ENCODE results near the gene PALM. TPM values are rescaled to one million over a fixed set of nuclear protein-coding genes. Genes with fewer than 3 reads are reported as not detected.
A peak's percentile ranks its signal among the peaks of the same experiment; 100 is the strongest.

Gene PALM
- total RNA-seq, 1 experiment from 2014 or later: 18.5 TPM

DNA sequence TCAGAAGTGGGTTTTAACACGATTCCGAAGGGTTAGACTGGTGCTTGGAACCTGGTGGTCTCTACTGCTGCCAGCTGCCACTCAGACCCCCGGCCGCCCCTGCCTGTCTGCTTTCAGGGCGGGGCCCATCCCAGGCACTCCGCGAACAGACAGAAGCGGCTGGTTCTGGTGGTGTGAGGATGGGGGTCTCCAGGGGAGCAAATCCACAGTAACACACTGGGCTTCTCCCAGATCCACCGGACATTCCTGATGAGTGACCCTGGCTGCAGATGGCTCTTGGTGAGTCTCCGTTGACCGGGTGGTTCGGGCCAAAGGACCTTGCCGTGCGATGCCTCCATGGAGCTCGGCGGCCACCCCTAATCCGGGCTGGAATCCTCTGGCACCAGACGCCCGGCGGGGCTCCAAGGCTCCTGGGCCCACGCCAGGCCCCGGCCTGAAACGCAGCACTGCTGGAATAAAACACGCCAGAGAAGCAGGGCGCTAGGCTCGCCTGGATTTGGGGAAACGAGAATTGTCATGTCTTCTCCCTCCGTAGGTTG, 86.4 kb downstream of the PALM start:
- Histone ChIP-seq H3T11ph (ENCODE audit: low read length) (no peak overlapping the region), H3K14ac (ENCODE audit: insufficient read depth, low read length) (no peak overlapping the region), H3K27me3 (ENCODE audit: insufficient read depth, low read length) (no peaks in the 10 kb centered on the region), H3K23ac (ENCODE audit: insufficient read length, low read depth, low read length) (no peak overlapping the region), H2BK120ac (ENCODE audit: low read depth, low read length, poor library complexity, severe bottlenecking) (no peak overlapping the region), H3K4ac (ENCODE audit: low read depth, low read length) (no peak overlapping the region), H3K79me2 (ENCODE audit: insufficient read depth, low read length) (peaks cover 20% of the 10 kb centered on the region), H3K56ac (ENCODE audit: insufficient read length, low read depth, low read length) (no peak overlapping the region), H3K23me2 (ENCODE audit: insufficient read length, low read depth, low read length, poor library complexity, severe bottlenecking) (peaks cover 9% of the 10 kb centered on the region), H2BK12ac (ENCODE audit: insufficient read length, low read depth, low read length) (no peak overlapping the region), H4K20me1 (ENCODE audit: control insufficient read depth, insufficient read depth, insufficient read length) (peaks cover 4% of the 10 kb centered on the region), H4K8ac (replicated peaks; ENCODE audit: insufficient read length, low read depth, low read length) (no peak overlapping the region), H3K4me1 (ENCODE audit: insufficient read depth, low read length) (no peaks in the 10 kb centered on the region; the same call in 1 of the 2 replicates), H2AFZ (ENCODE audit: low read length) (no peak overlapping the region), H3K4me2 (ENCODE audit: insufficient read depth, insufficient read length, low read length) (no peak overlapping the region), H4K5ac (ENCODE audit: insufficient read length, low read depth, low read length) (no peak overlapping the region), H3K9ac (ENCODE audit: extremely low read depth, insufficient read length, low read length) (no peak overlapping the region), H2BK5ac (ENCODE audit: insufficient read length, low read length) (no peak overlapping the region), H3K18ac (ENCODE audit: insufficient read length, low read depth, low read length) (no peak overlapping the region), H4K91ac (ENCODE audit: insufficient read length, low read depth, low read length) (no peak overlapping the region), H3K9me3 (ENCODE audit: control insufficient read depth, low read depth, low read length) (no peaks in the 10 kb centered on the region), H2BK20ac (ENCODE audit: low read depth, low read length, poor library complexity, severe bottlenecking) (no peak overlapping the region), H3K27ac (ENCODE audit: insufficient read length, low read depth, low read length) (no peak overlapping the region), H2AK5ac (ENCODE audit: insufficient read length, low read length) (no peak overlapping the region), H3K79me1 (ENCODE audit: insufficient read depth, low read depth, low read length, poor library complexity, severe bottlenecking) (no peaks in the 10 kb centered on the region), H2BK15ac (ENCODE audit: low read depth, low read length) (no peak overlapping the region)
- Mint-ChIP-seq H3K4me3 (no peak overlapping the region), H3K27ac (no peak overlapping the region), H3K36me3 (ENCODE audit: insufficient read depth in 1 of 3, low read depth in 3 of 3) (peaks cover 15 to 19% (median 19%) of the 10 kb centered on the region in 3 experiments; a peak in 6 of 7 replicates), H3K9me3 (no peaks in the 10 kb centered on the region; a peak in 1 of 5 replicates), H3K4me1 (peaks cover 19 to 31% of the 10 kb centered on the region in 2 experiments), H3K27me3 (ENCODE audit: low read depth) (no peaks in the 10 kb centered on the region)
- no peak for TF ChIP-seq CTCF (conservative IDR thresholded peaks at IDR 0.05)
- DNase-seq: peak; percentile 32
- WGBS (ENCODE audit: extremely low coverage, insufficient read length, low lambda C conversion rate): no CpG with 5 or more reads among the region's 28 CpGs
